ENCODE measurements around the gene QRFP. TPM values are rescaled to one million over a fixed set of nuclear protein-coding genes. Genes with fewer than 3 reads are reported as not detected.

QRFP gene
- polyA plus RNA-seq, 3 donors = 0.18 to 0.60 (median 0.21) TPM

- no peak for TF ChIP-seq CTCF (IDR thresholded peaks at IDR 0.05)
- no peaks in the 10 kb centered on the region for H3K9me3 ChIP-seq (replicated peaks in 1 of 2; ENCODE audit: control insufficient read depth in 1 of 2, insufficient read depth in 1 of 2, low read length in 2 of 2)
- no peak overlapping the region for H3K27ac Mint-ChIP-seq
- WGBS (ENCODE audit: insufficient coverage) = 89% methylated on average over 19 of the region's 24 CpGs
- no peaks in the 10 kb centered on the region for H3K36me3 ChIP-seq (replicated peaks in 1 of 2; ENCODE audit: control insufficient read depth in 1 of 2, insufficient read depth in 2 of 2, low read length in 2 of 2)
- peaks cover 0 to 1% (median 0%) of the 10 kb centered on the region in 7 donors for H3K9me3 Mint-ChIP-seq
- no peak overlapping the region for H3K4me3 ChIP-seq (replicated peaks in 1 of 3; ENCODE audit: low read depth in 2 of 3, low read length in 3 of 3)
- H3K4me1 ChIP-seq (ENCODE audit: control insufficient read depth in 1 of 2, insufficient read depth in 2 of 2, low read length in 2 of 2) = peaks cover 17 to 18% of the 10 kb centered on the region in 2 donors
- peaks cover 3 to 8% (median 6%) of the 10 kb centered on the region in 3 donors for H3K27me3 Mint-ChIP-seq (ENCODE audit: low read depth in 3 of 3)
- no peak overlapping the region for H3K4me3 Mint-ChIP-seq
- peaks cover 20% of the 10 kb centered on the region for H3K4me1 Mint-ChIP-seq
- H3K9ac ChIP-seq (ENCODE audit: insufficient read depth, low read length, poor library complexity, severe bottlenecking) = no peak overlapping the region
- no peak overlapping the region for H2AFZ ChIP-seq (ENCODE audit: insufficient read depth, low read depth, low read length, poor library complexity, severe bottlenecking)
- no peak for DNase-seq
- H3K27ac ChIP-seq (ENCODE audit: low read depth in 1 of 2, low read length in 2 of 2) = no peak overlapping the region
- no peaks in the 10 kb centered on the region for H4K20me1 ChIP-seq (ENCODE audit: insufficient read depth, low read length)
- H3K36me3 Mint-ChIP-seq = peaks cover 0 to 6% of the 10 kb centered on the region in 2 donors
- intact Hi-C loops (cut with micrococcal nuclease) = no loop called here
- no peaks in the 10 kb centered on the region for H3K79me2 ChIP-seq (ENCODE audit: insufficient read depth, low read length)
- H3K27me3 ChIP-seq (ENCODE audit: control insufficient read depth in 2 of 2, insufficient read depth in 2 of 2, low read length in 2 of 2) = no peaks in the 10 kb centered on the region
- H3K4me2 ChIP-seq (replicated peaks; ENCODE audit: extremely low read depth, low read length, poor library complexity, severe bottlenecking) = no peak overlapping the region
Observed at GRCh38 chr9:130895481-130896232, 955 bp downstream of the QRFP start.

- no peaks in the 10 kb centered on the region for H4K20me1 ChIP-seq (ENCODE audit: insufficient read depth, low read length)
- 96% methylated on average over 7 of the region's 9 CpGs for WGBS (ENCODE audit: insufficient coverage)
- DNase-seq = no peak
- H3K36me3 Mint-ChIP-seq = peaks cover 0 to 10% of the 10 kb centered on the region in 2 donors
- peaks cover 1 to 5% (median 3%) of the 10 kb centered on the region in 3 donors for H3K27me3 Mint-ChIP-seq (ENCODE audit: low read depth in 3 of 3)
- H3K4me3 Mint-ChIP-seq = no peak overlapping the region
- H3K27me3 ChIP-seq (ENCODE audit: control insufficient read depth in 2 of 2, insufficient read depth in 2 of 2, low read length in 2 of 2) = no peaks in the 10 kb centered on the region
- no peak overlapping the region for H2AFZ ChIP-seq (ENCODE audit: insufficient read depth, low read depth, low read length, poor library complexity, severe bottlenecking)
- H3K27ac Mint-ChIP-seq = no peak overlapping the region
- intact Hi-C loops (cut with micrococcal nuclease) = no loop called here
- H3K79me2 ChIP-seq (ENCODE audit: insufficient read depth, low read length) = no peaks in the 10 kb centered on the region
- no peak overlapping the region for H3K27ac ChIP-seq (ENCODE audit: low read depth in 1 of 2, low read length in 2 of 2)
- H3K9ac ChIP-seq (ENCODE audit: insufficient read depth, low read length, poor library complexity, severe bottlenecking) = no peak overlapping the region
- peaks cover 2 to 4% of the 10 kb centered on the region in 2 donors for H3K36me3 ChIP-seq (replicated peaks in 1 of 2; ENCODE audit: control insufficient read depth in 1 of 2, insufficient read depth in 2 of 2, low read length in 2 of 2)
- H3K9me3 Mint-ChIP-seq = peaks cover 0 to 1% (median 0%) of the 10 kb centered on the region in 7 donors
- H3K9me3 ChIP-seq (replicated peaks in 1 of 2; ENCODE audit: control insufficient read depth in 1 of 2, insufficient read depth in 1 of 2, low read length in 2 of 2) = no peaks in the 10 kb centered on the region
- peaks cover 20% of the 10 kb centered on the region for H3K4me1 Mint-ChIP-seq
- no peak overlapping the region for H3K4me2 ChIP-seq (replicated peaks; ENCODE audit: extremely low read depth, low read length, poor library complexity, severe bottlenecking)
- no peak for TF ChIP-seq CTCF (IDR thresholded peaks at IDR 0.05)
- peaks cover 17 to 18% of the 10 kb centered on the region in 2 donors for H3K4me1 ChIP-seq (ENCODE audit: control insufficient read depth in 1 of 2, insufficient read depth in 2 of 2, low read length in 2 of 2)
- H3K4me3 ChIP-seq (replicated peaks in 1 of 3; ENCODE audit: low read depth in 2 of 3, low read length in 3 of 3) = no peak overlapping the region
Observed at GRCh38 chr9:130895038-130895437, 1.6 kb downstream of the QRFP start.

Data from CD14-positive monocyte (primary cell).